HG02623 (cell line): ENCODE results near the gene LIPJ.

Experiments used
- ATAC-seq: cut with Tn5 transposase; IDR thresholded peaks from one replicate; pipeline ENCODE4 v1.9.1; 2021; ENCODE audit warnings: moderate library complexity; ENCODE audit not compliant: unreplicated experiment

The LIPJ gene

GRCh38 chr10:88586462-88586861, at the start of gene LIPJ:
Gene LIPJ, plus strand, starts transcription at chr10:88586762. Its CDS starts 3,926 bp downstream, at chr10:88590688.
- no peak for ATAC-seq

DNA sequence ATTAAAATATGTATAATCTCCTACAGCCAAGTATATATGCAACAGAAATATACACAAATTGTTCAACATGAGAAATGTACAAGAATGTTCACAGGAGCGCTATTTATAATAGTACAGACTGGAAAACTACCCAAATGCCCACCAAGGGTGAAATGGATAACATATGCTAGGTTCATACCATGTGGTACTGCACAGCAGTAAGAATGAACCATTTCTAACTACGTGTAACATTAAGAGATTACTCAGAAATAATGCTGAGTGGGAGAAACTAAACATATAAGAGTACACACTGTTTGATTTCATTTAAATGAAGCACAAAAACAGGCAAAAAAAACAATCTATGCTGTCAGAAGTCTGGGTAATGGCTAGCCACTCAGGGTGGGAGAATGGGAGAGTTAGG, 49.2 kb upstream of the LIPJ start:
- no peak for ATAC-seq

- no peak for ATAC-seq
Measured at GRCh38 chr10:88538048-88538447, 48.5 kb upstream of the LIPJ start.

DNA sequence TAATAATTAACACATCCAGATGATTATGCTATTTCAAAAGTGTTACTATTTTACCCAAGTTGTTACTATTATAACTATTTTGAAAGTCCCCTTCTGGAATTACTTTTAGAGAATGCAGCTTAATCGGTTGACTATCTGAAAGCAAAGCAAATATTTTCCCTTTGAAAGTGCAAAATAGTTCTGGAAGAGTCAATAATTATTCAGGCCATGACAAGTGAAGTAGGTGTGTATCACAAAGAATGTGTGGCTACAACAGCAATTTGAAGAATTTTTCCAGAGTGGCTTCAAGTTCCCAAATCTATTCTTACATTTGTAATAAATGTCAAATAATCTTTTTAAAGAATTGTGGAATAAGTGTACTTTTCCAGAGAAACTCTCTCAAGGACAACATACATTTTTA, 46.2 kb upstream of the LIPJ start:
- ATAC-seq: no peak

GRCh38 chr10:88541116-88541626, 45.4 kb upstream of the LIPJ start:
- no peak for ATAC-seq

DNA sequence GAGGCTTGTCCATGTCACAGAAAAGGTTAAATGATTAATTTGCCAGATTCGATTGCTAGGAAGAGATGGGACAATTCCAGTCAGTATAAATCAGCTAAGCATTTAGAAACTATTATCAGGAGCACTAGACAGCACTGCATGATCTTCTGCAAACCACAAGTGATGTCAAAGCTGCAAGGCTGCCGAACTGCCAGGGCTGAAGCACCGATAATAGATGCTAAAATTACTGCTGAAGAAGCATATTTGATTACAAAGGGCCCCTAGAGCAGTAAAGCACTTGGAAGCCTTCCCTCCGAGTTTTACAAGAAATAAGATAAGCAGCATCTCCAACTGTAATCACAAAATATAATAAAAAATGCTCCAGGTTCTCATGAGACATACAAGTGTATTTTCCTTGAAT, 44.0 kb upstream of the LIPJ start:
- ATAC-seq: no peak

DNA sequence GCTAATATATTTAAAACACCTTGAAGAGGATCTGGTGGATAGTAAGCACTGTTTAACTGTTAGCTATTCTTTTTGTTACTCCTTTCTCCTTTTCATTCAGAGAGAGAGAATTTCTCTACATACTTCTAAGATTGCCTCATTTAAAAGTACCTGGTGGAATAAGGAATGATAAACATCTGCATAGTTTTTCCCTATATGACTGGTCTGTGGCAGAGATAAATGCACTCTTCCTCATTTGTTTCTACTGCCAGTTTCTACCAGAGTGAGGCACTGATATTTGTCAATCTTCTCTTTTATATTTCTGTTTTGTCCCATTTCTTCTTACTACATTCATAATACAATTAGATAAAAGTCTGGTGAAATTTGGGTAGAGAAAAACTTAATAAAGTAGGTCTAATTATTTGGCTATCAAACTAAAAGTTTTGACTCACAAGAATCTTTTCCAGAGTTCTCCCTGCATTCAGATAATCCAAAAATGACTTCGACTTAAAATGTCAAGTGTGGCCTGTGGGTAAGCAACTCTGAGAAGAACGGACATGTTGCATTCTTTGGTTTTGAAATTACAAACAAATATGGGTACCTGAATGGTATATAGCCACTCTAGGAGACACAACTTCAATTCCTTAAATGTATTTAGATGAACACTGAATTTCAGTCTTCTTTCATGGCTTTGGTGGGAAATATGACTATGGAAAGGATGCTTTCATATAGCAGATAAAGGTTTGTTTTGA, 42.3 kb upstream of the LIPJ start:
- ATAC-seq: no peak

GRCh38 chr10:88545359-88545758, 41.2 kb upstream of the LIPJ start:
- ATAC-seq: no peak

GRCh38 chr10:88546497-88546896, 40.1 kb upstream of the LIPJ start:
- ATAC-seq: no peak

- no peak for ATAC-seq
Measured at GRCh38 chr10:88551246-88551645, 35.3 kb upstream of the LIPJ start.

DNA sequence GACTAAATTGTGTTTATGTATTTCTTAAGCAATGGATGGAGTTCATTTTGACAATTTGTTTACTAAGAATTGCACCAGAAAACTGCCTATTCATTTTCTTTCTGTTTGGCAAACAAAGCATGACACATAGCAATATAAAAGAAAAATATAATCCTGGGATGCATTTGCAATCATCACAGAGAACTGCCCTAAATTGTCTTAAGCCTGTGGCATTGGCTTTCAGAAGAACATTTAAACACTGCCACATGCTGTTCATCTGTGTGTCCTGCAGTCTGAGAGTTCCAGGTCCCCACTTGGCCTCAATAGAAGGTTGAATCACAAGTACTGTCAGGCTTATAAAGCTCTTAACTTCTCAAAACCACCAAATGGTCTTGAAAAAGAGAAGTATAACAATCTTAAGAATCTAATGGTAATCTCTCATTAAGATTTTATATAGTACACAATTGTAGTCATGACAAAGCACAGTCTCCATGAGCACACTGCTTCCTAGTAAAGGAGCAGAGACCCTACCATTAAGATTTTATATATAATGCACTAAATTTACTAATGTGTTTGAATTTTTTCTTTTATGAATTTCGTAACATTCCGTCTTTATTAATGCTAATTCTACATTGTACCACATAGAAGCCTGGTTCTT, 33.3 kb upstream of the LIPJ start:
- no peak for ATAC-seq

- no peak for ATAC-seq
Measured at GRCh38 chr10:88555190-88555908, 31.2 kb upstream of the LIPJ start.

DNA sequence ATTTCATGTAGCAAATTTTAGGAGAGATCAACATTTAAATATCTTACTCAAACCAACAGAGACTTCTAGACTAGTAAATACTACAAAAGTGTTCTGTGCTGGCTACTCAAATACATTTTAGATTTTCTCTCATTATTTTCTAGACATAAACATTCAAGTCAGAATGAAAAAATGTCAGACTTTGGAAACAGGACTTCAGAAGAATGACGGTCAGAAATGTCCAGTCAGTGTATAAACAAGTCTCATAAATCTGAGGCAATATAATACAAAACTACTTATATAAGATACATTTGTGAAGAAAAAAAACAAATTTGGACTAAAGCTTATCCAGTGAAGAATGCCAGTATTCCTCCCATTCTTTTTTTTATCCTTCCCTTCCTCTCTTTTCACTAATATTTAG, 29.3 kb upstream of the LIPJ start:
- ATAC-seq: no peak

DNA sequence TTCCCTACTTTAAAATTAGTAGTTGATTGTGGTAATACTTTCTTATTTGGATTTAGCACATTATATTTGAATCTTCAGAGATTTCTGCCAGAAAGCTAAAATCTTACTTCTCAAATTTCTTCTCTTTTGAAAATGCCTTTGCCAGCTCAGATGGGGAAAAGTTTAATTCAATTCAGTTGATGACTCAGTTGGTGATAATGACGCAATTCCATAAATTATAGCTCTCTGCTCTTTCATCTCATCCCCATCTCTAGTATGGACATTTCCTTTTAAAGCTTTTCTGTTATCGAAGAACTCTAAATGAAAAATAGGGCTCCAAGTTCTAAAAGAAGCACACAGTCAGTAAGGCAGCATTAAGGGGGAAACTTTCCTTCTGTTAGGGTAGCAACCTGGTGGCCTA, 28.9 kb upstream of the LIPJ start:
- ATAC-seq: no peak

GRCh38 chr10:88562152-88562551, 24.4 kb upstream of the LIPJ start:
- ATAC-seq: no peak

DNA sequence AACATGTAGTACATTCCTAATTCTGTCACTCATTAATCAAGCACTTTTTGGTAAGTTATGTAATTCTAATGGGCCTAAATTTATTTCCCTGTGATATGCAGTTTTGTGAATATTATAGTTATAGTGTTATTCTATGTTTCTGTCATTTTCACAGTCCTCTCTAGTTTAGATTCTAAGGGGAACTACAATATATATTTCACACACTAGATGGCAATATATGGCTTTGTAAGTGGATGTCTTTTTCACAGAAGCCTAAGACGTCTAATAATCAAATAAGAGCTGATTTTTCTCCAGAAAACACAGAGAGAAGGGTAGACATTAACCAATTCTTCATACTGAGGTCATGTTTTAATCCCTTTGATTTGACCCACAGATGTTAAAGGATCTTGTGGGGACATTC, 21.5 kb upstream of the LIPJ start:
- ATAC-seq: no peak

DNA sequence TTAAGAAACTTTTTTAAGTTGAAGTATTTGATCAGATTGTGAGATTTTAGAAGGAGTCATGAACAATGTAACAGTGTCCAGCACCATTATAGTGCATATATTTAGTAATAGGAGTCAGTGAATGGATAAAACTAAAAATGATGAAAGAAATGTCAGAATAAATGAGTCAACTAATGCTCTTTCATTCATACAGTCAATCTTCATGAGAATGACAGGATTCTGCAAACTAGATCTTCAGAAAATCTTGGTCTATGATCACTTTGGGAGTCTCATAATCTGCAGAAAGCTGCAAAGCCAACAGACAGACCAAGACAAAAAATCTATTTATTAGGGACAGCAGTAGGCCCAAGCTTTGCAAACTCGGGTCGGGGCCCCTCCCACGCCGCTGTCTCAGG, 4.2 kb upstream of the LIPJ start:
- no peak for ATAC-seq

- ATAC-seq: peak; percentile 72
Measured at GRCh38 chr10:88582806-88583583, 3.6 kb upstream of the LIPJ start, which contains the start of gene RNLS. Gene RNLS, minus strand, starts transcription at chr10:88583318.

DNA sequence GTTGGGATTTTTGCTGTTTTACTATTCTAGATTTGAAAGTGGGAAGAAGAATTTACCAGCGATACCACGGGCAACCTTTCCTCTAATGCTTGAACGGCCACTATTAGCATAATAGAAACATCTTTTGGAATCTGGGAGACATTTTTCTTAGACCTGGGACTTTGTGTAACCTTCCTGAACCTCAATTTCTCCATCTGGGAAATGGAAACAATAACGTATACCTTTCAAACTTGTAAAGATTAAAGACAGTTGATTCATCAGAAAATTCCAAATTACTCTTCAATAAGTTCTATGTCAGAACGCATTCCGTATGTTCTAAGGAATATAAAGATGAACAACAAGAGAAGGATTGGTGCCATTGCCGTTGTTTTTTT, 3.0 kb upstream of the LIPJ start:
- ATAC-seq: no peak

- no peak for ATAC-seq
Measured at GRCh38 chr10:88592381-88592780, 5.8 kb downstream of the LIPJ start.

- no peak for ATAC-seq
Measured at GRCh38 chr10:88592906-88593305, 6.3 kb downstream of the LIPJ start.
